ENCODE measurements around the gene SCN10A. TPM values are rescaled to one million over a fixed set of nuclear protein-coding genes. Genes with fewer than 3 reads are reported as not detected.

SCN10A gene
- total RNA-seq, 2 experiments from 2014 or later: not detected

DNA sequence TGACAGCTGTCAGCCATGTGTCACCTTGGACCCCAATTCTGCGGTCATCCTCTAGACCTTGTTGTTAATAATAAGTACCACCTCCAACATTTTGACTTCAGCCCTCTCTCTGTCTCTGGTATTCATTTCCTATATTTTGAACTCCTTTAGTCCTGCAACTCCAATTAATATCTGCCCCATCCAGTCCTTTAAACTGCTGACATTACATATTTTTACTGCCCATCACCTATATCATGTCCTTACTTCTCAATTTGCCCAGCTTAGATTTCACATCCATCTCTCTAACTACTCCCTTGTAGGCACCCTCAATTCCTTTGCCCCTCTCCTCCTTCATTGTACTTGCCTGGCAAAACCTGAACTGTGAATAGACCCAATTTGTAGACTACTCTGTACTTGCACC lies 73.5 kb downstream of the SCN10A start:
- H3K36me3 Mint-ChIP-seq: no peaks in the 10 kb centered on the region
- no peaks in the 10 kb centered on the region for H3K9me3 Mint-ChIP-seq
- no peak for DNase-seq
- no peak overlapping the region for H3K27ac Mint-ChIP-seq
- no peak overlapping the region for H3K4me3 Mint-ChIP-seq
- H3K27me3 Mint-ChIP-seq: peaks cover 22% of the 10 kb centered on the region
- no peaks in the 10 kb centered on the region for H3K4me1 Mint-ChIP-seq

DNA sequence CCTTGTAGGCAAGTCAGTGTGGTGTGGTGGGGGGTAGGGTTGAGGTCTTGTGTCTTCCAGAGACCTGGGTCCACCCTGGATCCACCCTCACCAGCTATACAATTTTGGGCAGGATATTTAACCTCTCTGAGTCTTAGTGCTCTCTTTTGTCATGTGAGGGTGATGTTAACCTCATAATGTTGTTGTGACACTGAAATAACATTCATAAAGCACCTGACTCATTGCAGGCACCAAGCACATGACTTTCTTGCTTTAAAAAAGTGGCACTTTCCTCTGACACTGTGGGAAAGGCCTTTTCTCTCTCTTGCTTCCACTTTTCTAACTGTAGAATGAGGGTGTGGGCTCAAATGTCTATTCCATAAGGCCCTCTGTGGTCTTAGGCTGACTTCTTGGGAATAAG lies 75.5 kb downstream of the SCN10A start:
- H3K9me3 Mint-ChIP-seq: no peaks in the 10 kb centered on the region
- no peaks in the 10 kb centered on the region for H3K36me3 Mint-ChIP-seq
- H3K27ac Mint-ChIP-seq: no peak overlapping the region
- H3K4me3 Mint-ChIP-seq: no peak overlapping the region
- H3K4me1 Mint-ChIP-seq: no peaks in the 10 kb centered on the region
- DNase-seq: no peak
- peaks cover 22% of the 10 kb centered on the region for H3K27me3 Mint-ChIP-seq

DNA sequence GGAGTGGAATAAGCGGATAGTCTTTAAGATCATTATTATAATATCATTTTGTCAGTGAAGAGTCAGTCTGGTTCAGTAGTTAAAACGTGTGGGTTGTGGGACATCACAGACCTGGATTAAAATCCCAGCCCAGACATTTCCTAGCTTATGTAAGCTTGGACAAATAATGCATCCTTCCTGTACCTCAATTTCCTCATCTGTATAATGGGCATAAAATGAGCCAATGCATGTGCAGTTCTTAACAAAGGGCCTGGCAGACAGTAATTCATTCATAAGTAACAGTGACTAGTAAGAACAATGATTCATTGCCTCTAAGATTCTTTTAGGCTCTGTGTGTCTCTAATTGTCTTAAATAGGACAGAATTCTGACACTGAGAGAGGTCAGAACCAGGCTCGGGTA lies 76.1 kb downstream of the SCN10A start:
- no peak overlapping the region for H3K27ac Mint-ChIP-seq
- no peaks in the 10 kb centered on the region for H3K4me1 Mint-ChIP-seq
- H3K36me3 Mint-ChIP-seq: no peaks in the 10 kb centered on the region
- H3K4me3 Mint-ChIP-seq: no peak overlapping the region
- peaks cover 22% of the 10 kb centered on the region for H3K27me3 Mint-ChIP-seq
- H3K9me3 Mint-ChIP-seq: no peaks in the 10 kb centered on the region
- DNase-seq: no peak

DNA sequence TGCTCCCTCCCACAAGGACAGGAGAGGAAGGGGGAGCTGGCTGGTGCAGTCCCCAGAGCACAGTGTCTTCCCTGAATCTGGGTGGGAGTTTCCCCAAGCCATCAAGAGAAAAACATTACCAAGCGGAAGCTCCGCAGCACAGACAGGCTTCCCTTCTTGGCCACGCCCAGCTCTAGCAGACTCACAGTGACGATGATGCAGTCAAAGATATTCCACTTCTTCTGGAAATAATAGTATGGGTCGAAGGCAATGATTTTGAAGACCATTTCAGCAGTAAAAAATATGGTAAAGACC lies 76.7 kb downstream of the SCN10A start:
- no peaks in the 10 kb centered on the region for H3K9me3 Mint-ChIP-seq
- no peak for DNase-seq
- peaks cover 22% of the 10 kb centered on the region for H3K27me3 Mint-ChIP-seq
- H3K27ac Mint-ChIP-seq: no peak overlapping the region
- no peaks in the 10 kb centered on the region for H3K36me3 Mint-ChIP-seq
- no peak overlapping the region for H3K4me3 Mint-ChIP-seq
- H3K4me1 Mint-ChIP-seq: no peaks in the 10 kb centered on the region

DNA sequence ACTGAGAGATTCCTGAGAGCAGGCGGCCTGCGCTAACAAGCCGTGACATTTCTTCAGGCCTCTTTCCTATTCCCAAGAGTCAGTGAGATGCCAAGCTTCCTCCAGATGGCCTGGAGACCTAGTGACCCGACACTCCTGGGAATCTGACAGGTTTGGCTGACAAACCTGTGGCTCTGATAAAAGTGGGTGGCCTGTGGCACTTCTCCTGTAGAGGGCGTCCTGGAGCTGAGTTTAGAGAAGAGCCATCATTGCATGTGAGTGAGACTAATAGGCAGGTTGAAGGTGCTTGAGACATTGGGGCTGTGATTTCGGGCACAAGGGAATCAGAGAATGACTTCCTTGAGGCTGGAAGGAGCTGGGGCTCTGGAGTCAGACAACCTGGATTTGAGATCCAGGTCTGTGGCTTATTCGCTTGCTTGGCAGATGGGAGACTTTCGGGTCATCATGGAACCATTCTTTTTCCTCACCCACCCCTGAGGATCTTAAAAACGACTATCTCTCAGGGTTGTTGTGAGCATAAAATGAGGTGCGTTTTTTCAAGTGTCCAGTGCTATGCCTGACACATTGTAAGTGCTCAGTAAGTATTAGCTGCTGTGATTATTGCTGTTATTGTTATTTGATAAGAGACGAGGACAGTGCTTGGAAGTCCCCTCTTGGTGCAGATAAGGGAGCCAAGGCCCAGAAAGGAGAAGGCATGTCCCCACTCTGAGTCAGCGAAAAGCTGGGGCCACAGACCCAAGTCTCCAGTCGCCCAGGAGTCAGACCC lies 77.2 kb downstream of the SCN10A start:
- peak; percentile 27 for DNase-seq
- no peaks in the 10 kb centered on the region for H3K9me3 Mint-ChIP-seq
- H3K27me3 Mint-ChIP-seq: peaks cover 20% of the 10 kb centered on the region
- no peaks in the 10 kb centered on the region for H3K4me1 Mint-ChIP-seq
- no peaks in the 10 kb centered on the region for H3K36me3 Mint-ChIP-seq
- no peak overlapping the region for H3K4me3 Mint-ChIP-seq
- H3K27ac Mint-ChIP-seq: no peak overlapping the region

- no peak overlapping the region for H3K4me3 Mint-ChIP-seq
- H3K36me3 Mint-ChIP-seq: no peaks in the 10 kb centered on the region
- H3K9me3 Mint-ChIP-seq: no peaks in the 10 kb centered on the region
- no peak overlapping the region for H3K27ac Mint-ChIP-seq
- H3K27me3 Mint-ChIP-seq: peaks cover 7% of the 10 kb centered on the region
- H3K4me1 Mint-ChIP-seq: no peaks in the 10 kb centered on the region
- DNase-seq: no peak
Measured at GRCh38 chr3:38731522-38731921, 84.5 kb downstream of the SCN10A start.

DNA sequence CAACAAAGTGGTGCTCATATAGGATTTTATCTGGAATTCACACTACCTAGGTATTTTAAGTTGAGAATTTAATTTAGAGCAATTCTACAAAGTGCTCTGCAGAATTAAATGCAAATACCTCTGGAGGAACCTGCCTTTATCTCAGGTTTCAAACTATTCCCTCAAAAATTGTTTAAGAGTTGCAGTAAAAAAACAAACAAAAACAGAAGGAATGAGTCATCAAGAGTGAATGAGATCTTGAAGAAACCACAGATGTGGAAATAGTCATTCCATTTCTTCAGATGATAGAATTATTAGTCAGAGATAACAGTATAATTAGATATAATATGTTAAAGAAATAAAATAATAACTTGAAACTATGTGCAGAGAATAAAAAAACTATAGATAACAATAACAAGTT lies 85.7 kb downstream of the SCN10A start:
- no peaks in the 10 kb centered on the region for H3K9me3 Mint-ChIP-seq
- H3K4me3 Mint-ChIP-seq: no peak overlapping the region
- no peak overlapping the region for H3K27ac Mint-ChIP-seq
- no peak for DNase-seq
- H3K27me3 Mint-ChIP-seq: peaks cover 8% of the 10 kb centered on the region
- H3K4me1 Mint-ChIP-seq: no peaks in the 10 kb centered on the region
- no peaks in the 10 kb centered on the region for H3K36me3 Mint-ChIP-seq

- peaks cover 8% of the 10 kb centered on the region for H3K27me3 Mint-ChIP-seq
- no peak overlapping the region for H3K27ac Mint-ChIP-seq
- DNase-seq: no peak
- H3K9me3 Mint-ChIP-seq: no peaks in the 10 kb centered on the region
- no peak overlapping the region for H3K4me3 Mint-ChIP-seq
- no peaks in the 10 kb centered on the region for H3K4me1 Mint-ChIP-seq
- H3K36me3 Mint-ChIP-seq: no peaks in the 10 kb centered on the region
Measured at GRCh38 chr3:38728008-38728407, 88.0 kb downstream of the SCN10A start.

DNA sequence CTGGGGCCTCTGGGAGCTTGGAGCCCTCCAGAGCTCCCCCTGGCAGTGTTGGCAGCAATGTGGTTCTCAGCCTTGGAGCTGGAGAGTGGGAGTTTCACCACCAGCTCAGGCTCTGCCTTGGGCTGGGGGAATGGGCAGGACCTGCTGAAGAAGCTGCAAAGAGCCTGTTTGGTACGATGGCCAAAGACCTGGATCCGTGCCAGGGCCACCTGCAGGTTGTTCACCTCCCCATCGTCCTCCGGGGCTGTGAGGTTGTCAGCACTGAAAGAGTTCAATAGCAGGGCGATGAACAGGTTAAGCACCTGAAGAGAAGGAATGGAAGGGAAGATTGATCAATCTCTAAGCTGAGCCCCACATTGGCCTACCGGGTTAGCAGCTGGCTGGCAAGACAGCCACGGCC lies 89.3 kb downstream of the SCN10A start:
- no peaks in the 10 kb centered on the region for H3K4me1 Mint-ChIP-seq
- no peak overlapping the region for H3K4me3 Mint-ChIP-seq
- peaks cover 8% of the 10 kb centered on the region for H3K27me3 Mint-ChIP-seq

GRCh38 chr3:38725726-38726419 lies 90.1 kb downstream of the SCN10A start:
- Mint-ChIP-seq H3K4me3 (no peak overlapping the region), H3K36me3 (no peaks in the 10 kb centered on the region), H3K27ac (no peak overlapping the region), H3K4me1 (no peaks in the 10 kb centered on the region), H3K27me3 (peaks cover 8% of the 10 kb centered on the region), H3K9me3 (no peaks in the 10 kb centered on the region)
- DNase-seq: no peak

More for the DNA sequence above, 89.3 kb downstream of the SCN10A start:
- no peak for DNase-seq
- no peak overlapping the region for H3K27ac Mint-ChIP-seq
- H3K36me3 Mint-ChIP-seq: no peaks in the 10 kb centered on the region
- no peaks in the 10 kb centered on the region for H3K9me3 Mint-ChIP-seq

- Mint-ChIP-seq H3K4me3 (no peak overlapping the region), H3K4me1 (no peaks in the 10 kb centered on the region), H3K27ac (no peak overlapping the region), H3K36me3 (no peaks in the 10 kb centered on the region), H3K9me3 (no peaks in the 10 kb centered on the region), H3K27me3 (peaks cover 5% of the 10 kb centered on the region)
- no peak for DNase-seq
Measured at GRCh38 chr3:38724392-38724736, 91.7 kb downstream of the SCN10A start.

DNA sequence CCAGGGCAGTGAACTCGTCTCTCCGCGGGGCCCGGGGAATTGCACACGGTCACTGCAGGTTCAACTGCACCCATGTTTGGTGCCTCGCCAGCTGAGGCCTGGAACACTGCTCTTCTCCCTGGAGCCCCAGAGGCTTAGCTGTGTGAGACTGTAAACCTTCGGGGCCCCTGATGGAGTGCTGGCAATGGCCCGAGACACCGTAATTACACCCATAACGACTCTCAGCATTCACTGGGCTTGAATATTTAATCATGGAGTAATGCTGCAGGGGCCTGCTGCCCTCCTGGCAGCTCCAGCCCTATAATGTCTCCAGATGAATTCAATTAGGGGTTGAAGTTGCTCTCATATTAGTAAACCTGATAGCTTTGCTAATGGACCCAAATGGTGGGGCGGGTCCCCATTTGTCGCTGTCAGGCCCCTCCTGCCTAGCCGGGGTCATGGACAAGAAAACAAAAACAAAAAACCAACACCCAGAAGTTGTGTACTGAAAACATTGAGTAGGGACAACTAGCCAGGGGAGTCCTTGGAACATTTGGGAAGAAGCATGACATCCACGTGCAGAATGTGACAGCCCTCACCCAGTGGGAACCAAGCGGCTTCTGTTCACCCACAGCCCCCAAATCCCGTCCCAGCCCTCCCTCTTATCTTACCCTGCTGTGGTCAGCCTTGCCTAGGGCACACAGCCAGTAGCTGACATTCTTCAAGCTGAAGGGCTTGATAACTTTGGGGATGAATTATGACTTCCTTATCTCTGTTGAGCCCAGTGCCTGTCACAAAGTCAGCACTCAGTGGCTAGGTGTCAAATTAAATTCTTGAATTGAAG lies 92.2 kb downstream of the SCN10A start:
- H3K27ac Mint-ChIP-seq: no peak overlapping the region
- H3K9me3 Mint-ChIP-seq: no peaks in the 10 kb centered on the region
- no peaks in the 10 kb centered on the region for H3K4me1 Mint-ChIP-seq
- no peaks in the 10 kb centered on the region for H3K36me3 Mint-ChIP-seq
- no peak overlapping the region for H3K4me3 Mint-ChIP-seq
- no peak for DNase-seq
- peaks cover 5% of the 10 kb centered on the region for H3K27me3 Mint-ChIP-seq

GRCh38 chr3:38722781-38723568 lies 93.0 kb downstream of the SCN10A start:
- H3K36me3 Mint-ChIP-seq: no peaks in the 10 kb centered on the region
- H3K27me3 Mint-ChIP-seq: peaks cover 5% of the 10 kb centered on the region
- H3K27ac Mint-ChIP-seq: no peak overlapping the region
- H3K4me3 Mint-ChIP-seq: no peak overlapping the region
- H3K9me3 Mint-ChIP-seq: no peaks in the 10 kb centered on the region
- no peaks in the 10 kb centered on the region for H3K4me1 Mint-ChIP-seq
- DNase-seq: no peak

DNA sequence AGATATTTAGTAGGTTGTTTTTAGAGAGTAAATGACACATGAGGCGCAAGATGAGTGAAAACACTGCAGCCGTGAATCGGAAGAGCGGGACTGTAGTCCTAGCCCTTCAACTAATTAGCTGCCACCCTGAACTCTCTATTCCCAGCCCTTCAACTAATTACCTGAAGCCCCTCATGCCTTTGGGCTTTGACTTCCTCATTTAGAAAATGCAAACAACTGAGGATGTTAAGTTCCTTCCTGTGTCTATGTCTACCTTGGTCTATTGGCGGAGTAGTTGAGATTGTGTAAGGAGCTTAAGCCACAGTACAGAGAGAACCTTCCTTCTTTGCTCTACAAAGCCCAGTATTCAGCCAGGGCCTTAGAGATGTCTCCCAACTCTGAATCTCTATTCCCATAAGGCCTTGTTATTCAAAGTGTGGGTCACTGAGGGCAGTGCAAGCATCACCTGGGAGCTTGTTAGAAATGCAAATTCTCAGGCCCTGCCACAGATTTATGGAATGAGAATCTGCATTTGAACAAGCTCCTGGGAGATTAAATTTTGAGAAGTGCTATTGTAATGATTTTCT lies 94.7 kb downstream of the SCN10A start:
- H3K27ac Mint-ChIP-seq: no peak overlapping the region
- no peaks in the 10 kb centered on the region for H3K27me3 Mint-ChIP-seq
- no peak overlapping the region for H3K4me3 Mint-ChIP-seq
- H3K9me3 Mint-ChIP-seq: no peaks in the 10 kb centered on the region
- no peaks in the 10 kb centered on the region for H3K4me1 Mint-ChIP-seq
- DNase-seq: no peak
- H3K36me3 Mint-ChIP-seq: no peaks in the 10 kb centered on the region

DNA sequence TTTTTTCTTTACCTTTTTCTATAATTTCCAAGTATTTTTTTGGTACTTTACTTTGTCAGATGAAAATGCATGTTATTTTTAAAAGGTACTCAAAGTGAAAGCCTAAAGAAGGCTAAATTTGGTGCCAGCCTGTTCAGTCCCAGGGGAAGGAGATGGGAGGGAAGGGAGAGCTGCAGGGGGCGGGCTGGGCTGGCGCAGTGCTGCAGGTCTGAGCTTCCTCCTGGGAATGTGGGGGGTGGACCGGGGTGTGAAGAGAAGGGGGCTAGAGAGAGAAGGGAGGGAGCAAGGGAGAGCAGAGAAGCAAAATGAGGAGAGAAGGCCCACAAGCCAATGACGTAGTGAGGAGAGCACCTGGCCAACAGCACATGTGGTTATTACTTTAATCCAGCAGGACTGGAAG lies 95.6 kb downstream of the SCN10A start:
- H3K27ac Mint-ChIP-seq: no peak overlapping the region
- no peak overlapping the region for H3K4me3 Mint-ChIP-seq
- no peaks in the 10 kb centered on the region for H3K36me3 Mint-ChIP-seq
- no peaks in the 10 kb centered on the region for H3K9me3 Mint-ChIP-seq
- H3K4me1 Mint-ChIP-seq: no peaks in the 10 kb centered on the region
- no peaks in the 10 kb centered on the region for H3K27me3 Mint-ChIP-seq
- no peak for DNase-seq

Data from activated naive CD8-positive, alpha-beta T cell treated with anti-CD3 and anti-CD28 coated beads for 36 hours (primary cell).